ENCODE results near the gene SYT8.

SYT8 gene

DNA sequence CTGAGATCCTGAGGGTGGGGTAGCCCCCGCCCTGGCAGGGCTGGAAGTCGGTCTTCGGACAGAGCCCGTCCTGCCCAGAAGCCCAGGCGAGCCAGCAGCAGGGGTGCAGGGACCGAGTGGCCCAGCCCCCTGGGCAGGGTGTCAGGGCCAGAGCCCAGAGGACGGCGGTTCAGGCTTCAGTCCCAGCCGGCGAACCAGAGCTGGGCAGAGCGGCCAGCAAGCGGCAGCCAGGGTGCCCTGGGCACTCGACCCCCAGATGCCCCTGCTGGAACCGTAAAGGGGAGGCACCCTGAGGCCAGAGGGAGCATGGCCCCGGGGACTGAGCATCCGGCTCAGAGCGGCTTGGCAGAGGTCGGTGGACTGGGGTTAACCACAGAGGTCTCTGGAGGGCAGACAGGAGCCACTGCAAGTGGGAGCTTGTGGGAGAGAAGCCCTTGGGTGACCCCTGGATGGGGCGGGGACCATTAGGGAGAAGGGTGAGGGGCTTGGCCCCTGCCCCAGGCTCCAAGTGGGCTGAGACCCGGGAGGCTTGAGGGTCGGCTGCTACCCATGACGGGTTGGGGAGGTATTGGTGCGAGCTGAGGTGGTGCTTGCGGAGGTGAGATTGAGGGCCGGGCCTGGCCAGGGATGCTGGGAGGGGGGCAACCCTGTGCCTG is 34.0 kb downstream of the SYT8 start:
- no peaks in the 10 kb centered on the region for H3K27me3 ChIP-seq (ENCODE audit: insufficient read depth, low read length, poor library complexity)
- H3K4me3 ChIP-seq (ENCODE audit: low read depth in 1 of 2, low read length in 2 of 2), result no peak overlapping the region
- H3K4me2 ChIP-seq (ENCODE audit: insufficient read depth, low read length), result no peak overlapping the region
- no peak overlapping the region for H3K9ac ChIP-seq (ENCODE audit: low read depth, low read length)
- H3K4me1 ChIP-seq (ENCODE audit: insufficient read depth, low read length), result no peaks in the 10 kb centered on the region
- no peak overlapping the region for H2AFZ ChIP-seq (ENCODE audit: low read depth, low read length)
- no peaks in the 10 kb centered on the region for H3K79me2 ChIP-seq (ENCODE audit: insufficient read depth, low read length)
- no peak for TF ChIP-seq EZH2 (IDR thresholded peaks at IDR 0.05; ENCODE audit: borderline replicate concordance, low read depth, low read length, severe bottlenecking)
- TF ChIP-seq, protein P1, sequence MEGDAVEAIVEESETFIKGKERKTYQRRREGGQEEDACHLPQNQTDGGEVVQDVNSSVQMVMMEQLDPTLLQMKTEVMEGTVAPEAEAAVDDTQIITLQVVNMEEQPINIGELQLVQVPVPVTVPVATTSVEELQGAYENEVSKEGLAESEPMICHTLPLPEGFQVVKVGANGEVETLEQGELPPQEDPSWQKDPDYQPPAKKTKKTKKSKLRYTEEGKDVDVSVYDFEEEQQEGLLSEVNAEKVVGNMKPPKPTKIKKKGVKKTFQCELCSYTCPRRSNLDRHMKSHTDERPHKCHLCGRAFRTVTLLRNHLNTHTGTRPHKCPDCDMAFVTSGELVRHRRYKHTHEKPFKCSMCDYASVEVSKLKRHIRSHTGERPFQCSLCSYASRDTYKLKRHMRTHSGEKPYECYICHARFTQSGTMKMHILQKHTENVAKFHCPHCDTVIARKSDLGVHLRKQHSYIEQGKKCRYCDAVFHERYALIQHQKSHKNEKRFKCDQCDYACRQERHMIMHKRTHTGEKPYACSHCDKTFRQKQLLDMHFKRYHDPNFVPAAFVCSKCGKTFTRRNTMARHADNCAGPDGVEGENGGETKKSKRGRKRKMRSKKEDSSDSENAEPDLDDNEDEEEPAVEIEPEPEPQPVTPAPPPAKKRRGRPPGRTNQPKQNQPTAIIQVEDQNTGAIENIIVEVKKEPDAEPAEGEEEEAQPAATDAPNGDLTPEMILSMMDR (IDR thresholded peaks at IDR 0.05; ENCODE audit: borderline replicate concordance, extremely low read depth, low read length, poor library complexity, severe bottlenecking), result no peak
- H4K20me1 ChIP-seq (ENCODE audit: insufficient read depth, low read length), result no peaks in the 10 kb centered on the region; the same call in 1 of the 2 replicates
- ATAC-seq (ENCODE audit: insufficient read depth, low read depth), result no peak
- no peak for DNase-seq
- H3K36me3 ChIP-seq (ENCODE audit: insufficient read depth, low read length), result no peaks in the 10 kb centered on the region
- no peak overlapping the region for H3K27ac ChIP-seq (ENCODE audit: low read length)
- H3K9me3 ChIP-seq (ENCODE audit: insufficient read depth, low read length, severe bottlenecking), result no peaks in the 10 kb centered on the region

DNA sequence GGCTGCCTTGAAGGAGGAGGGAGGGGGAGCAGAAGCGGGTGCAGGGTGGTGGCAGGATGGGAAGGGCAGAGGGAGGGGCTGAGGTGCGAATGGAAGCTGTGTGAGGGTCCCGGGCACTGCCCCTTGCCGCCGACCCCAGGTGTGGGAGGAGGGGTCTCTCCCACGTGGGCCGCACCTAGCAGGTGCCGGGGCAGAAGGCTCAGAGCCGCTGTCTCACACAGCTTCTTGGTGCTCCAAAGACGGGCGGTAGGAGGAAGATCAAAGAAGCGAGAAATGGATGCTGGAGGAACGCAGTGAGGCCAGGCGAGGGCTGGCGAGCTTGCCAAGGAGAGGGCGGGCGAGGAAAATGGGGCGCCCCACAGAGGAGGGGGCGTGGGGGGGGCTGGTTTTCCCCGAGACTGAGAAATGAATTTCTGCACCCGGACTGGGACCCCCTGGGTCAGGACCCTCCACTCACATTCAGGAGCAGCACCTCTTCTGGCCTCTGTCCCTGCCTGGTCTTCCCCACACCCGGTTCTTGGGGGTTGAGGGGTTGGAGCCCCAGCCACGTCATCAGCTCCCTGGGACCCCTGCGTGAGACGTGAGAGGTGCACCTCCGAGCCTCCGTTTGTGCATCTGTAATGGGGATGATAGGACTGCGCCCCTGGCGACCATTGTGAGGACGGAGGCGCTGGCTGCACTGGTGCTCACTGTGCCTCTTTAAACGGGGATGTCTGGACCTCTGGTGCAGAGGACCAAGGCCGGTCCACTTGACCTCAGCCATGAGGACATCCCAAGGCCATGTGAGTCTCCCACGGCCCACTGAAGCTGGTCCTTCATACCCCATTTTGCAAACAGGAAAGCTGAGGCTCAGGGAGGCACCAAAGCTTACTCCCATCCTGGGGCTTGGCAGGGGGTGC is 34.9 kb downstream of the SYT8 start:
- Histone ChIP-seq H3K4me2 (ENCODE audit: insufficient read depth, low read length) (no peak overlapping the region), H3K27me3 (ENCODE audit: insufficient read depth, low read length, poor library complexity) (no peaks in the 10 kb centered on the region), H3K36me3 (ENCODE audit: insufficient read depth, low read length) (no peaks in the 10 kb centered on the region), H3K4me3 (ENCODE audit: low read depth in 1 of 2, low read length in 2 of 2) (no peak overlapping the region), H3K79me2 (ENCODE audit: insufficient read depth, low read length) (no peaks in the 10 kb centered on the region), H3K9ac (ENCODE audit: low read depth, low read length) (no peak overlapping the region), H4K20me1 (ENCODE audit: insufficient read depth, low read length) (no peaks in the 10 kb centered on the region; the same call in 1 of the 2 replicates), H3K27ac (ENCODE audit: low read length) (no peak overlapping the region), H3K9me3 (ENCODE audit: insufficient read depth, low read length, severe bottlenecking) (no peaks in the 10 kb centered on the region), H3K4me1 (ENCODE audit: insufficient read depth, low read length) (no peaks in the 10 kb centered on the region), H2AFZ (ENCODE audit: low read depth, low read length) (no peak overlapping the region)
- TF ChIP-seq, protein P1 (IDR thresholded peaks at IDR 0.05; ENCODE audit: borderline replicate concordance, extremely low read depth, low read length, poor library complexity, severe bottlenecking), result no peak
- no peak for TF ChIP-seq EZH2 (IDR thresholded peaks at IDR 0.05; ENCODE audit: borderline replicate concordance, low read depth, low read length, severe bottlenecking)
- DNase-seq, result no peak
- ATAC-seq (ENCODE audit: insufficient read depth, low read depth), result no peak

DNA sequence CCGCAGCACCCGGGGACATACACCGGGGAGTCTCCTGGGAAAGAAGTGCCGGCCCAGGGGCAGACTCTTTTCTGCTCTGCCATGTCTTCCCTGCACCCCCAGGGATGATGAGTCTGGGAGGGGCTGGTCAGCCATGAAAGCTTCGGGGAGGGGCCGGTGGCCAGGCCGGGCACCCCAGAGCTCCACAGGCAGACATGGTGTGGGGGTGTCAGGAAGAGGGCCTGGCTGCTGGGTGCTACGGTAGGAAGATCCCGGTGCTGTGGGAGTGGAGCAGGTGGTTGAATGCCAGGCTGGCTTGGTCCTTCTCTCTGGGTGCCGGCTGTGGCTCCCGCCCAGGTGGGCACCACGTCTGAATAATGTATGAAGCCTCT is 35.5 kb downstream of the SYT8 start:
- no peak for DNase-seq

More for the DNA sequence above, 35.5 kb downstream of the SYT8 start:
- no peak overlapping the region for H2AFZ ChIP-seq (ENCODE audit: low read depth, low read length)
- TF ChIP-seq EZH2 (IDR thresholded peaks at IDR 0.05; ENCODE audit: borderline replicate concordance, low read depth, low read length, severe bottlenecking), result no peak
- TF ChIP-seq, protein P1 (IDR thresholded peaks at IDR 0.05; ENCODE audit: borderline replicate concordance, extremely low read depth, low read length, poor library complexity, severe bottlenecking), result no peak
- no peak for ATAC-seq (ENCODE audit: insufficient read depth, low read depth)
- H3K4me2 ChIP-seq (ENCODE audit: insufficient read depth, low read length), result no peak overlapping the region
- no peaks in the 10 kb centered on the region for H3K27me3 ChIP-seq (ENCODE audit: insufficient read depth, low read length, poor library complexity)
- H3K36me3 ChIP-seq (ENCODE audit: insufficient read depth, low read length), result no peaks in the 10 kb centered on the region
- no peaks in the 10 kb centered on the region for H3K4me1 ChIP-seq (ENCODE audit: insufficient read depth, low read length)
- H3K9ac ChIP-seq (ENCODE audit: low read depth, low read length), result no peak overlapping the region
- H4K20me1 ChIP-seq (ENCODE audit: insufficient read depth, low read length), result no peaks in the 10 kb centered on the region; the same call in 1 of the 2 replicates
- no peaks in the 10 kb centered on the region for H3K79me2 ChIP-seq (ENCODE audit: insufficient read depth, low read length)
- H3K27ac ChIP-seq (ENCODE audit: low read length), result no peak overlapping the region
- no peaks in the 10 kb centered on the region for H3K9me3 ChIP-seq (ENCODE audit: insufficient read depth, low read length, severe bottlenecking)
- H3K4me3 ChIP-seq (ENCODE audit: low read depth in 1 of 2, low read length in 2 of 2), result no peak overlapping the region
